Fibroblast of skin of abdomen (primary cell): Measurements from ENCODE around the gene MIS12.

Source experiments
- DNase-seq: peaks from one replicate; pipeline ENCODE4 v3.0.0-alpha.2; 2013

The MIS12 gene

DNA sequence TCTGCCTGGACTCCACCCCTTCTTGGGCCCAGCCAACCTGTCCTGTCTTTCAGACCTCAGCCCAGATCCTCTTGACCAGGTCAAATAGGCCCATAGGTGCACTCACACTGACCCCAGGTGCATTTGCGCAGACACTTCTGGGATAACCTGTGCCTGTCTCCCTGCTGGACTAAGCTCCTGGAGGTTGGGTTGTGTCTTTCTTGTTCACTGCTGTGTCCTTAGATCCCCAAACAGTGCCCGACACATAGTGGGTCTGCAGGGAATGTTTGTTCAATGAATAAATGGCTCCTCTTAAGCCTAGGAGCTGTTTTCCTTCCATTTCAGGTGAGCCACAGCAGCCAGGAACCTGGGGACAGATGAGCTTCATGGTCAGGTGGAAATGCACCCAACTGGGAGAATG is 49.1 kb downstream of the MIS12 start:
- no peak for DNase-seq

DNA sequence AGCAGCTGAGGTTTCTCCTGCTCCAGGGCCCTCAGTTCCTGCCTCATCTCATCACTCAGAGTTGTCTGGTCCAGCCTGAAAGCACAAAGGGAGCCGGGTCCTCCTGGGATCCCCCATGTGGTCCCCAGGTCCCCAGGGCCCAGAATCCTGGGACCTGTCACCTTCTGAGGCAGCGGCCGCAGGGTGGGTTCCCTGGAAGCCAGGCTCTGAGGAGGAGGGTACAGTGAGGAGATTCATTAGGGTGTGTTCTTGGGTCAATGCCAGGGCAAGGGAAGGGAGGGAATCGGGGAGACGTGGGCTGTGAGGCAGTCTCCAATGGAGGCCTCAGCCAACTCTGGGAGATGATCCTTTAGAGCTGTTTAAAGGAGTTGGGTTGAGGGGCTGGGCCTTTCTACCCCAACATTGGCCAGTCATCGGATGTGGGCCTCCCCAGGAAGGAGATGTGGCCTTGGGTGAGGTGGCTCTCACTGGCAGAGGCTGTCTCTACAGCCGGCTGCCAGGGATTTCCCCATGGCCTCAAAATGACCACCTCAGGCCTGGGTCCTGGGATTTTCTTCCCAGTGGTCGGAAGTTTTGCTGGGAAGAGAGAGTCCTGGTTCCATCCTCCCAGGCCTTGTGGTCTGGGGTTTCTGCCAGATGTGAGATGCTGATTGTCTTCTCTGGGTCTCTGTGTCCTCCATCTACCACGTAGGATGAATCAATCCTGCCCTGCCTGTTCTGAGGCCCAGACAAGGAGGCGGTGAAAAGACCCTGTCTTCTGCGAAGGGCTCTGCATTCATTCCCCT is 50.7 kb downstream of the MIS12 start:
- DNase-seq, result peak; percentile 54

DNA sequence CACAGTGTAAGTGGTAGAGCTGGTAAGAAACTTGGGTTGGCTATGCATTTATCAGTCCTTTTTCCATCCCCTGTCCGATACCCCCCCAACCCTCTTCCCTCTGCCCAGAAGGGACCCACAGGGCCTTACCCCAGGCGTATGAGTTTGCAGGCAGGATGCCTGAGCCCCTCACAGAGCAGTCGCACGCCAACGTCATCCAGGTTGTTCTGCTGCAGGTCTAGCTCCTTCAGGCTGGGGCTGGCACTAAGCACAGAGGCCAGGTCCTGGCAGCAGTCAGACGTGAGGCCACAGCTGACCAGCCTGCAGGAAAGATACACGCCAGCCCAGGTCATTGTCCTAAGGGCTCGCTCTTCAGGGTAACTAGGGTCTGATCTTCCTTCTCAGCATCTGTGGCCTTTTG is 52.9 kb downstream of the MIS12 start:
- DNase-seq, result no peak

DNA sequence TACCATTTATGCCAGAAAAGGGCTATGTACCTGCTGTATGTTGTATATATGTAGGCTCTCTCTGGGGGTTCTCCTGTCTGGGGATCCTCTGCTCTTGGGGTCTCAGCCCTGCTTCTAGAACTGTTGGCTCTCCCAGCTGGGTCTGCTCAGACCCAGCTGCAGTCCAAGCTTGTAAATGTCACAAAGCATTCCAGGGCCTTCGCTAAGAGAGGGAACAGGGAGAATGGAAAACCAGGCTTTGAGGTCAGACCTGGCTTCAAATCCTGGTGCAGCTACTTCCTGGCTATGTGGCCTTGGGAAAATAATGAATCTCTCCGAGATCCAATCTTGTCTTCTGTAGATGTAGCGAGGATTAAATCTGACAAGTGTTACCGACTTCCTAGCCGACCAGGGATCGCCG is 54.0 kb downstream of the MIS12 start:
- no peak for DNase-seq
